ENCODE data around the gene HACD3. TPM values are rescaled to one million over a fixed set of nuclear protein-coding genes. Genes with fewer than 3 reads are reported as not detected.

The HACD3 gene
- total and polyA plus RNA-seq, 2 experiments from 2014 or later, result 104 to 119 TPM

DNA sequence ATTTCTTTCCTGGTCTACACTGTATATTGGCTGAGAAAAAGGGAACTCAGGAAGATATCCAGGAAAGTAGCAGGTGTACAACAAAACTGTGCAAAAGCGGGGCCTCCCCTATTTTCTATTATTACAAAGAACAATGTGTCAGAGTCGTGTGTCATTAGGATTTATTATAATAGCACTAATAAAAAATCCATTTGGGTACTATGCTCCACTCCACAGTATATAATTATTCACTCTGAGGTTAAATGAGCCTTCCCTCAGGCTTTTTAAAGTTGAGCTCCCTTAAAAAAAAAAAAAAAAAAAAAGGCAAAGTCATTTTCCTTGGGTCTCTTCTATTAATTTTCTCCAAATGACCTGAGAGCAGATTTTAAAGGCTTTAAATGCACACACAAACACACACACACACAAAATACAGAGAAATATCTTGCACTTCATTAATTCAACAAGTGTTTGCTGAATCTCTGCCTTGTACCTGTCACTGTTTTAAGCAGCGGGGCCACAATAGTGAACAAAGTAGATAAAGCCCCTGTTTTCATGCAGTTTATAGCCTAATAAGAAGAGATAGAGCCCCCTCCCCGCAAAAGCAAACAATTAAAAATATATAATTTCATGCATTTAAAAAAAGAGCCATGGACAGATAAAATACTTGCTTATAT is 11.5 kb upstream of the HACD3 start:
- in situ Hi-C loops (cut with MboI), result no loop called here
- H4K20me1 ChIP-seq (ENCODE audit: insufficient read depth), result no peaks in the 10 kb centered on the region
- no peak for DNase-seq
- H2AFZ ChIP-seq, result no peak overlapping the region
- H3K36me3 ChIP-seq (ENCODE audit: low read depth), result no peaks in the 10 kb centered on the region
- H3K9me2 ChIP-seq (ENCODE audit: insufficient read depth), result no peaks in the 10 kb centered on the region
- H3K27me3 ChIP-seq (replicated peaks; ENCODE audit: insufficient read depth), result no peaks in the 10 kb centered on the region
- peaks cover 10% of the 10 kb centered on the region for H3K4me1 ChIP-seq (ENCODE audit: insufficient read depth)
- no peak overlapping the region for H3K4me3 ChIP-seq
- no peak overlapping the region for H3K27ac ChIP-seq
- H3K4me2 ChIP-seq (ENCODE audit: unreplicated experiment), result no peak overlapping the region
- H3K79me2 ChIP-seq (ENCODE audit: insufficient read depth), result peaks cover 37% of the 10 kb centered on the region
- H3F3A ChIP-seq (ENCODE audit: insufficient read depth), result peaks cover 9% of the 10 kb centered on the region; the same call in 1 of the 2 replicates
- H3K9ac ChIP-seq, result no peak overlapping the region
- no peaks in the 10 kb centered on the region for H3K9me3 ChIP-seq (ENCODE audit: low read depth)
- TF ChIP-seq EZH2 (IDR thresholded peaks at IDR 0.05; ENCODE audit: insufficient read depth, poor library complexity, severe bottlenecking) (no peak), EZH2phosphoT487 (IDR thresholded peaks at IDR 0.05; ENCODE audit: insufficient read depth, low read depth) (no peak)
- 82 to 85% methylated on average over 4 of the region's 4 CpGs for WGBS, 2 experiments (ENCODE audit: low coverage in 1 of 2, low lambda C conversion rate in 2 of 2, missing lambda C conversion rate in 2 of 2)

DNA sequence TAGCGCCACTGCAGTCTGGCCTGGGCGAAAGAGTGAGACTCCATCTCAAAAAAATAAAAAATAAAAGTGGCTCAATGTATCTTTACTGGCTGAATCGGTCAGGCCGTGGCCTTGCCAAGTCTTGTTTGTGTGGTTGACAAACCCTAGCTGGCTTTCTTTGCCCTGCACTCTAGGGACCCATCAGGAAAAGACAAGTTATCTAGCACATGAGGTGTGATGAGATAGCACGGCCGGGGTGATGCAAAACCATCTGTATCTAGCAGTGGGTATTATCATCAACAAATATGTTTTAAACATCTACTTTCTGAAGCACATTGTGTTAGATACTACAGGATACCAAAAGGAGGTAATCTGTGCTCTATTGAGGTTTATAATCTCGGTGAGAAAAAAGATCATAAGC is 8.9 kb upstream of the HACD3 start:
- no peak for DNase-seq
- WGBS, 2 experiments (ENCODE audit: low coverage in 1 of 2, low lambda C conversion rate in 2 of 2, missing lambda C conversion rate in 2 of 2), result 81 to 83% methylated on average over 7 of the region's 7 CpGs
- H3K27ac ChIP-seq, result no peak overlapping the region
- in situ Hi-C loops (cut with MboI), result no loop called here
- H3K9me3 ChIP-seq (ENCODE audit: low read depth), result no peaks in the 10 kb centered on the region
- no peak overlapping the region for H3K9ac ChIP-seq
- H3K79me2 ChIP-seq (ENCODE audit: insufficient read depth), result peaks cover 11% of the 10 kb centered on the region
- H3F3A ChIP-seq (ENCODE audit: insufficient read depth), result no peaks in the 10 kb centered on the region
- no peaks in the 10 kb centered on the region for H3K36me3 ChIP-seq (ENCODE audit: low read depth)
- no peaks in the 10 kb centered on the region for H4K20me1 ChIP-seq (ENCODE audit: insufficient read depth)
- no peak overlapping the region for H3K4me3 ChIP-seq
- TF ChIP-seq EZH2 (IDR thresholded peaks at IDR 0.05; ENCODE audit: insufficient read depth, poor library complexity, severe bottlenecking), result no peak
- TF ChIP-seq EZH2phosphoT487 (IDR thresholded peaks at IDR 0.05; ENCODE audit: insufficient read depth, low read depth), result no peak
- H3K9me2 ChIP-seq (ENCODE audit: insufficient read depth), result no peaks in the 10 kb centered on the region
- no peaks in the 10 kb centered on the region for H3K27me3 ChIP-seq (replicated peaks; ENCODE audit: insufficient read depth)
- no peaks in the 10 kb centered on the region for H3K4me1 ChIP-seq (ENCODE audit: insufficient read depth)
- H3K4me2 ChIP-seq (ENCODE audit: unreplicated experiment), result no peak overlapping the region
- no peak overlapping the region for H2AFZ ChIP-seq

GRCh38 chr15:65524226-65524625 is 6.0 kb upstream of the HACD3 start:
- Histone ChIP-seq H2AFZ (no peak overlapping the region), H3K4me1 (ENCODE audit: insufficient read depth) (no peaks in the 10 kb centered on the region), H3K9me2 (ENCODE audit: insufficient read depth) (no peaks in the 10 kb centered on the region), H3K9ac (no peak overlapping the region), H4K20me1 (ENCODE audit: insufficient read depth) (no peaks in the 10 kb centered on the region), H3K27me3 (replicated peaks; ENCODE audit: insufficient read depth) (no peaks in the 10 kb centered on the region), H3K27ac (no peak overlapping the region), H3K36me3 (ENCODE audit: low read depth) (no peaks in the 10 kb centered on the region), H3K4me2 (ENCODE audit: unreplicated experiment) (no peak overlapping the region), H3K9me3 (ENCODE audit: low read depth) (no peaks in the 10 kb centered on the region), H3K79me2 (ENCODE audit: insufficient read depth) (no peaks in the 10 kb centered on the region), H3F3A (ENCODE audit: insufficient read depth) (no peaks in the 10 kb centered on the region), H3K4me3 (no peak overlapping the region)
- in situ Hi-C loops (cut with MboI), result no loop called here
- no peak for DNase-seq
- TF ChIP-seq EZH2 (IDR thresholded peaks at IDR 0.05; ENCODE audit: insufficient read depth, poor library complexity, severe bottlenecking) (no peak), EZH2phosphoT487 (IDR thresholded peaks at IDR 0.05; ENCODE audit: insufficient read depth, low read depth) (no peak)
- 79 to 92% methylated on average over 4 to 10 of the region's 10 CpGs for WGBS, 2 experiments (ENCODE audit: low coverage in 1 of 2, low lambda C conversion rate in 2 of 2, missing lambda C conversion rate in 2 of 2)

- H3K27ac ChIP-seq, result no peak overlapping the region
- H3K79me2 ChIP-seq (ENCODE audit: insufficient read depth), result peaks cover 8% of the 10 kb centered on the region
- DNase-seq, result peak; percentile 36
- no peak overlapping the region for H2AFZ ChIP-seq
- H3K4me2 ChIP-seq (ENCODE audit: unreplicated experiment), result no peak overlapping the region
- no peaks in the 10 kb centered on the region for H3K36me3 ChIP-seq (ENCODE audit: low read depth)
- in situ Hi-C loops (cut with MboI), result no loop called here
- no peak overlapping the region for H3K4me3 ChIP-seq
- 100% methylated on average over 1 of the region's 1 CpG for WGBS, 2 experiments (ENCODE audit: low coverage in 1 of 2, low lambda C conversion rate in 2 of 2, missing lambda C conversion rate in 2 of 2)
- no peaks in the 10 kb centered on the region for H3F3A ChIP-seq (ENCODE audit: insufficient read depth)
- H3K9me2 ChIP-seq (ENCODE audit: insufficient read depth), result no peaks in the 10 kb centered on the region
- no peaks in the 10 kb centered on the region for H3K27me3 ChIP-seq (replicated peaks; ENCODE audit: insufficient read depth)
- H3K4me1 ChIP-seq (ENCODE audit: insufficient read depth), result no peaks in the 10 kb centered on the region
- TF ChIP-seq EZH2 (IDR thresholded peaks at IDR 0.05; ENCODE audit: insufficient read depth, poor library complexity, severe bottlenecking), result no peak
- no peak for TF ChIP-seq EZH2phosphoT487 (IDR thresholded peaks at IDR 0.05; ENCODE audit: insufficient read depth, low read depth)
- H4K20me1 ChIP-seq (ENCODE audit: insufficient read depth), result no peaks in the 10 kb centered on the region
- H3K9ac ChIP-seq, result no peak overlapping the region
- no peaks in the 10 kb centered on the region for H3K9me3 ChIP-seq (ENCODE audit: low read depth)
These were observed 4.6 kb upstream of the HACD3 start for GRCh38 chr15:65525622-65526021.
